Renal cortex interstitium (tissue), 11 donors: ENCODE data around the gene WBP4. TPM values are rescaled to one million over a fixed set of nuclear protein-coding genes. Genes with fewer than 3 reads are reported as not detected.
"Not testable (repeated sequence)": the region's sequence is repeated elsewhere in the genome, so short reads cannot be mapped to it uniquely, and the experiment has no call there.

Experiments used
- DNase-seq, 11 donors: peaks; one replicate each; pipeline ENCODE4 v3.0.0-alpha.2; 2013; ENCODE audit warnings: low read depth in 9 of 11, low spot score in 4 of 11; ENCODE audit errors: extremely low read depth in 1 of 11
- polyA plus RNA-seq, 3 donors: library from polyadenylated mRNA; unstranded; fragments of 120-200 nt; gene quantifications; one replicate each; pipeline ENCODE4 v1.2.1, GENCODE V29; 2013; ENCODE audit not compliant: insufficient read length in 3 of 3

Gene WBP4
- polyA plus RNA-seq, 3 donors: 22.8 to 26.5 (median 25.7) TPM

- DNase-seq: not testable (repeated sequence)
Measured at GRCh38 chr13:41036557-41036956, 24.8 kb upstream of the WBP4 start.

DNA sequence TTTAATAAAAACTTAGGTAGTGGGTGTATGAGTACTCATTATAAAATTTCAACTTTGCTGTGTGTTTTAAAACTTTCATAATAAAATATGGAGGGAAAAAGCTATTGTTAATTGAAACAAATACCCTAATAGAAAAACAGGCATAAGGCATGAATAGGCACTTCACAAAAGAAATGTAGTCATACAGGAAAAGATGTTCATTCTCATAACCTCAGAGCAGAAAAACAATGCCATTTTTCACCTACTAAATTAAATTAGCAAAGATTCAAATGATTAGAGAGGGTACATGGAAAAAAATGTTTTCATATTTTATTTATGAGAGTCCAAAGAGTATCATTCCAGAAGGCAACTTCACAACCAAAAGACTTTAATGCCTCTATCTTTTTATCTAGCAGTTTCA, 21.6 kb upstream of the WBP4 start:
- DNase-seq: no peak

DNA sequence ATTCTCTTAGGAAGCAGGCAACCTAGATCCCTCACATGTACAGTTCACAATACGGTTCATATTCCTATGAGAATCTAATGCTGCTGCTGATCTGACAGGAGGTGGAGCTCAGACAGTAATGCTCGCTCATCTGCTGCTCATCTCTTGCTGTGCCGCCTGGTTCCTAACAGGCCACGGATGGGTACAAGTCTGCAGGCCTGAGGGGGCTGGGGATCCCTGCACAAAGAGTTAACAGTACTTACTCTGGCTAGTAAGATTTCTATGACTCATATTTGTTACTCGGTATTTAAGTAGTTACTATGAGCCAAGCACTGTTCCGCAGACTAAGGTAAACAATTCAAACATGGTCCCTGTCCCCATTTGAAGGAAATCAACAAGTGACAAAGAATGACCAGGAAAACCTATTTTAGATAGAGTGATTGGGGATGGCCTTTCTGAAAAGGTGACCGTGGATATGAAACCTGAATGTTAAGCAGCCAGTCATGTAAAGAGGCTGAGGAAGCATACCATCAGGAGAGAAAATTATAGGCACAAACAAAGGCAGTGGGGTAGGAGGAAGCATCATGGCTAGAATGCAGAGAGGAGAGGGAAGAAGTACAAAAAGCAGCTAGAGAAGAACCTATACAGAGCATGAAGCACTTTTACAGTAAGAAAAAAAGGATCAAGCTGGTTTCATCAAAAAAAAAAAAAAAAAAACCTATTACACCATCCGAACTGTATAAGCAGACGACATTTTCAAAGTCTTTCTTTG, 20.6 kb upstream of the WBP4 start:
- no peak for DNase-seq

DNA sequence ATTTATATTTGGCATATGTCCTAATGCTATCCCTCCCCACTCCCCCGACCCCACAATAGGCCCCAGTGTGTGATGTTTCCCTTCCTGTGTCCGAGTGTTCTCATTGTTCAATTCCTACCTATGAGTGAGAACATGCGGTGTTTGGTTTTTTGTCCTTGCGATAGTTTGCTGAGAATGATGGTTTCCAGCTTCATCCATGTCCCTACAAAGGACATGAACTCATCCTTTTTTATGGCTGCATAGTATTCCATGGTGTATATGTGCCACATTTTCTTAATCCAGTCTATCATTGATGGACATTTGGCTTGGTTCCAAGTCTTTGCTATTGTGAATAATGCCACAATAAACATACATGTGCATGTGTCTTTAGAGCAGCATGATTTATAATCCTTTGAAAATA, 18.9 kb upstream of the WBP4 start:
- DNase-seq: not testable (repeated sequence)

DNA sequence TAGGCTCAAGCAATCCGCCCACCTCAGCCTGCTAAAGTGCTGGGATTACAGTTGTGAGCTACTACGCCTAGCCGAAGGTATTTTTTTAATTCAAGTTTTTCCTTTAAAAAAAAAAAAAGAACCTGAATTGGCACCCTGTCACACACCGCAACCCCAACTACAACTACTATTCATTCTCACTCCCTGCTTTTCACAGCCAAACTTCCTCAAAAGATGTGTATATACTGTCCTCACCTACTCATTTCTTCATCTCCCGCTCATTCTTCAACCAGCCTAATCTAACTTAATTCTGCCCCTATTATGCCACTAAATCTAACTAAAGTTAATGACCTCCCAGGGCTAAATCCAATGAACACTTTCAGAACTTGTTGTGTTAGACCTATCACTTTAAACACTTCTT, 12.7 kb upstream of the WBP4 start:
- no peak for DNase-seq

DNA sequence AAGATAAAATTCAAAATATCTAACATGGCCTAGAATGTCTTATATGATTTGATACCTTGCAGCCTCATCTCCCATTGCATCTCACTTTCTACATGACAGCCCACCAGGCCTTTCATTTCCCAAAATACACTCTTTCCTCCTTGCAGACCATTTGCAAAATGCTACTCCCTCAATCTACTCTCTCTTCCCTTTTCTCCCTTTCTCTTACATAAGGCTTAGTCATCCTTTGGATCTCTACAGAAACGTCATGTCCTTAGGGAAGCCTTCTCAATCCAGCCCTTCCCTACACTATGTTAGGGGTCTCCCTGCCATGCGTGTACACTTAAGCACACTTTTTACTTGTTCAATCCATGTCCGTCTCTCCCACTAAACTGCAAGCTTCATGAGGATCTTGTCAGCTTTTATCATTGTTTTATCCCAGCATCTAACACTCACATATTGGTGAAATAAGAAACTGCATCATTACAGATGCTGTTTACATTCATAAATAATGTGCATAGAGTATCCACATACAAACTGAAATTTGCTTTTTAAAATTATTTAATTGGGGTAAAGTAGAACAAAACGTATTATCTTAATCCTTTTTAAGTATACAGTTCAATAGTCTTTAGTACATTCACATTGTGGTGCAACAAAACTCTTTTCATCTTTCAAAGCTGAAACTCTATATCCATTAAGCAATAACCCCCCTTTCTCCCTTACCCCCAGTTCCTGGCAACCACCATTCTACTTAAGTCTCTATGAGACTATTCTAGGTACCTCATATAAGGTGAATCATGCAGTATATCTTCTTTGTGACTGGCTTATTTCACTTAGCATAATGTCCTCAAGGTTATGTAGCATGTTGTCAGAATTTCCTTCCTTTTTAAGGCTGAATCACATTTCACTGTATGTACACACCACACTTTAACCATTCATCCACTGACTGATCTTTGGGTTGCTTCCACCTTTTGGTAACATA, 11.5 kb upstream of the WBP4 start:
- DNase-seq: no peak

DNA sequence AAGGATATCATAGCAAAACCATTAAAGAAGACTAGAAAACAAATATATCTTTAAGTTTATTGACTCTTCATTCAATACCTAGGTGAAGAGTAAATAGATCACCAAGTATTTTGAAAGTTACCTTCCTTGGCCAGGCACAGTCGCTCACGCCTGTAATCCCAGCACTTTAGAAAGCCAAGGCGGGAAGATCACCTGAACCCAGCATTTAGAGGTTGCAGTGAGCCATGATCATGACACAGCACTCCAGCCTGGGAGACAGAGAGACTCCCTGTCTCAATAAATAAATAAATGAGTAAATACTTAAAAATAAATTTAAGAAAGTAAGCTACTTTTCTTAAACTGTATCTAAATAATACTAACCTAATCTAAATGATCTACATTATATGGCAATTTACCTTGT, 8.9 kb upstream of the WBP4 start:
- DNase-seq: no peak

DNA sequence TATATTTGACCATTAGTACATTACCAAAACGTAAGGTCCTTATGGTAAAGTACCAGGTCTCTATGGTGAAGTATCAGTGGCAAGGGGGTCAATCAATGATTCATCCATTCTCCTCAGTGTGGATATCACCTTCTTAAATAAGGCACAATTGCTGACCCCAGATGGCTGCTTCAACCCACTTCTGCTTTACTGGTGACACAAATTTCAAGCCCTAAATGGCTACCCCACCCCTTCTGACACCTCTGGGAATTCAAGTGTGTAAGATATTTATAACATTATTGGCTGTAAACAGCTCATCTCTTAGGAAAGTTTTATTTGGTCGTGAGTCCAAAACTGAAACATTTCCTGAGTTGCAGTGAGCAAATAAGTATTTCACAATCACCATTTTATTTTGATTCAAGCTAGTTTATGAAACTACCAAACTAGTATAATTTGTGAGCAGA, 7.9 kb upstream of the WBP4 start:
- no peak for DNase-seq

GRCh38 chr13:41054212-41054877, 7.0 kb upstream of the WBP4 start:
- DNase-seq: peak in 10 of 11 donors; percentile 15 to 56 (median 33)

- no peak for DNase-seq
Measured at GRCh38 chr13:41054919-41055619, 6.2 kb upstream of the WBP4 start.

DNA sequence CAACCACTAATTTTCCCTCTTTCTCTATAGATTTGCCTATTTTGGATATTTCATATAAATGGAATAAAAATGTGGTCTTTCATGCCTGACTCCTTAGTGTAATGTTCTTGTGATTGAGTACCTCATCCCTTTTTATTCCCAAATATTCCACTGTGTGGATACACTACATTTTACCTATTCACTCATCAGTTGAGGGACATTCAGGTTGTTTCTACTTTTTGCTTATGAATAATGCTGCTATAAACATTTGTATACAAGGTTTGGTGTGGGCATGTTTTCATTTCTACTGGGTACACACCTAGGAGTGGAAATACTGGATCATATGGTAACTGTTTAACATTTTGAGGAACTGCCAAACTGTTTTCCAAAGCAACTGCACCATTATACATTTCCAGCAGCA, 5.1 kb upstream of the WBP4 start:
- no peak for DNase-seq

- DNase-seq: no peak
Measured at GRCh38 chr13:41056826-41057711, 4.2 kb upstream of the WBP4 start.

GRCh38 chr13:41058295-41059070, 2.8 kb upstream of the WBP4 start:
- no peak for DNase-seq

GRCh38 chr13:41059456-41060081, 1.7 kb upstream of the WBP4 start:
- DNase-seq: peak in 8 of 11 donors; percentile 6 to 56 (median 18)

GRCh38 chr13:41060082-41060723, 1.1 kb upstream of the WBP4 start:
- peak; percentile 71 to 87 (median 81) for DNase-seq

DNA sequence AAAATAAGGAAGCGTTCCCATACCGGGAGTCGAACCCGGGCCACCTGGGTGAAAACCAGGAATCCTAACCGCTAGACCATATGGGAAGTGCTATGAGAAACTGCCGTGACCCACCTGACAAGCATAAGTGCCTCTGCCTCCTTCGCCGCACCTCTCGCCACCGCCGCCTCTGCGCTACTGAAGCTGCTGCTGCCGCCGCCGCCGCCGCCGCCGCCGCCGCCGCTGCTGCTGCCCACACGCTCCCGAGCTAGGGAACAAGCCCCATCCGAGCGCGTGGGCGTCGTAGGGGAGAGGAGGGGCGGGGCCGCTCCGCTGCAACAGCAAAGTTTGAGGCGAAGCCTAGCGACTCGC, 610 bp upstream of the WBP4 start:
- DNase-seq: peak in 10 of 11 donors; percentile 59 to 83 (median 76)
